NCI-H526 treated with DMSO at 0.1 percent for 48 hours (cell line): ENCODE results near the gene CTCF.
A peak's percentile ranks its signal among the peaks of the same experiment; 100 is the strongest.
"Not testable (repeated sequence)": the region's sequence is repeated elsewhere in the genome, so short reads cannot be mapped to it uniquely, and the experiment has no call there.

ENCODE experiments used
- DNase-seq: peaks from one replicate; lab custom pipeline; 2025; lab: John Stamatoyannopoulos, UW

Gene CTCF

GRCh38 chr16:67562526-67562917 is at the start of gene CTCF:
TSS of gene CTCF (plus strand) at chr16:67562526. CDS start at chr16:67610833, 48,307 bp downstream.
- peak; percentile 56 for DNase-seq

GRCh38 chr16:67513892-67514291 is 48.4 kb upstream of the CTCF start:
- not testable (repeated sequence) for DNase-seq

GRCh38 chr16:67514382-67514828 is 47.9 kb upstream of the CTCF start:
- peak; percentile 22 for DNase-seq

GRCh38 chr16:67516296-67517154 is 45.8 kb upstream of the CTCF start:
- DNase-seq, result no peak

- no peak for DNase-seq
Observed at GRCh38 chr16:67517155-67517445, 45.2 kb upstream of the CTCF start.

GRCh38 chr16:67517661-67518423 is 44.5 kb upstream of the CTCF start:
- DNase-seq, result no peak

- no peak for DNase-seq
Observed at GRCh38 chr16:67518676-67519075, 43.6 kb upstream of the CTCF start.

GRCh38 chr16:67519242-67519641 is 43.1 kb upstream of the CTCF start:
- DNase-seq, result no peak

- DNase-seq, result peak; percentile 77
Observed at GRCh38 chr16:67521095-67521804, 41.1 kb upstream of the CTCF start.

- no peak for DNase-seq
Observed at GRCh38 chr16:67525176-67525860, 37.0 kb upstream of the CTCF start.

GRCh38 chr16:67526149-67526791 is 36.1 kb upstream of the CTCF start:
- no peak for DNase-seq

- no peak for DNase-seq
Observed at GRCh38 chr16:67528222-67528869, 34.0 kb upstream of the CTCF start, which contains the start of gene RIPOR1. TSS of gene RIPOR1 (plus strand) at chr16:67528829. CDS start at chr16:67538447, 9,618 bp downstream.

GRCh38 chr16:67528870-67529581 is 33.3 kb upstream of the CTCF start:
- no peak for DNase-seq

GRCh38 chr16:67529582-67530012 is 32.7 kb upstream of the CTCF start:
- no peak for DNase-seq

GRCh38 chr16:67530013-67530939 is 32.0 kb upstream of the CTCF start:
- no peak for DNase-seq

GRCh38 chr16:67531247-67531646 is 31.1 kb upstream of the CTCF start:
- no peak for DNase-seq

- no peak for DNase-seq
Observed at GRCh38 chr16:67533024-67533560, 29.2 kb upstream of the CTCF start.

GRCh38 chr16:67533987-67534386 is 28.3 kb upstream of the CTCF start:
- DNase-seq, result not testable (repeated sequence)

GRCh38 chr16:67534431-67534830 is 27.9 kb upstream of the CTCF start:
- no peak for DNase-seq
